Measurements from ENCODE around the gene OPN5. TPM values are rescaled to one million over a fixed set of nuclear protein-coding genes. Genes with fewer than 3 reads are reported as not detected.

Gene OPN5
- total and polyA plus RNA-seq, 2 donors (not counting 3 experiments of a cell fraction or from before 2014, with no cell fraction given), result not detected

DNA sequence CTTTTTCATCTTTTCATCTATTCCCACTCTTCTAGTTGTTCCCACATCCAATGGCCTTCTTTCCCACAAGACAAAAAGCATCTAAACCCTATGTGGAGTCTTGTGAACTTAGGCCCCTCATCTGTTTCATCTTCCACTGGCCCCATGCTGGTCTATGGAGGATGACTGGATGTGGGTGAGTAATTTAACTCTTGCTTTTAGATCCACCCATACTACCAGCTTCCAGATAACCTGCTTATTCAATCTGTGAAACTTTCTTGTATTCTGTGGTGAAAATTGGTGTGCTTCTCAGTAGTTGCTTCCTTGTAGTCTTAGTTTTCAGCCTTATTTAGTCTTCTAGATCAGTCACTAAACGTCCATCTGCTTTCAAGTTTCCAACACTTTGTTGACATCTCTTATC lies 64.9 kb downstream of the OPN5 start:
- CTCF ChIA-PET, result no interaction called here
- H3K9me3 ChIP-seq (replicated peaks; ENCODE audit: control insufficient read depth, insufficient read depth, low read length), result no peaks in the 10 kb centered on the region
- H3K27me3 ChIP-seq (ENCODE audit: control insufficient read depth in 2 of 2, insufficient read depth in 2 of 2, low read length in 2 of 2), result no peaks in the 10 kb centered on the region
- no peak for FAIRE-seq
- intact Hi-C loops (cut with micrococcal nuclease) (no loop called here), dilution Hi-C loops (cut with MboI; ENCODE audit: extremely low pct_ligation_motif_present, low sequenced_read_pairs) (no loop called here)
- H3K4me2 ChIP-seq (ENCODE audit: insufficient read depth, low read length), result no peak overlapping the region
- H3K36me3 ChIP-seq (ENCODE audit: control insufficient read depth in 2 of 2, extremely low read depth in 1 of 2, insufficient read depth in 2 of 2, low read length in 2 of 2), result no peaks in the 10 kb centered on the region
- H3K4me1 ChIP-seq (ENCODE audit: control insufficient read depth, extremely low read depth, insufficient read depth, low read length), result no peaks in the 10 kb centered on the region
- H3K9ac ChIP-seq (replicated peaks; ENCODE audit: extremely low read depth, insufficient read depth, low read length), result no peak overlapping the region
- no peak overlapping the region for H3K27ac ChIP-seq (ENCODE audit: insufficient read depth, low read depth, low read length)
- no peaks in the 10 kb centered on the region for H3K9me1 ChIP-seq (replicated peaks; ENCODE audit: control insufficient read depth, extremely low read depth, insufficient read depth, low read length)
- no peaks in the 10 kb centered on the region for H3K79me2 ChIP-seq (ENCODE audit: control insufficient read depth, insufficient read depth, low read length)
- no peak for DNase-seq (ENCODE audit: low read depth, low spot score)
- no peak overlapping the region for H2AFZ ChIP-seq (ENCODE audit: low read depth, low read length)
- H3K4me3 ChIP-seq (replicated peaks in 1 of 3; ENCODE audit: insufficient read depth in 1 of 3, low read depth in 1 of 3, low read length in 3 of 3), result no peak overlapping the region
- no peaks in the 10 kb centered on the region for H4K20me1 ChIP-seq (replicated peaks; ENCODE audit: control insufficient read depth, extremely low read depth, insufficient read depth, low read length)
- BruUV-seq (replicated peaks), result no TSS peak
- TF ChIP-seq POLR2AphosphoS5 (IDR thresholded peaks at IDR 0.05; ENCODE audit: insufficient read depth, low read depth, low read length) (no peak), MYC (IDR thresholded peaks at IDR 0.05; ENCODE audit: low read depth, low read length) (no peak), GATA2 (IDR thresholded peaks at IDR 0.05; ENCODE audit: insufficient read depth, insufficient read length, low read depth, low read length) (no peak)
- TF ChIP-seq, protein P1, sequence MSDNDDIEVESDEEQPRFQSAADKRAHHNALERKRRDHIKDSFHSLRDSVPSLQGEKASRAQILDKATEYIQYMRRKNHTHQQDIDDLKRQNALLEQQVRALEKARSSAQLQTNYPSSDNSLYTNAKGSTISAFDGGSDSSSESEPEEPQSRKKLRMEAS (IDR thresholded peaks at IDR 0.05; ENCODE audit: insufficient read depth, insufficient read length), result no peak
- POLR2A ChIA-PET, result no interaction called here

DNA sequence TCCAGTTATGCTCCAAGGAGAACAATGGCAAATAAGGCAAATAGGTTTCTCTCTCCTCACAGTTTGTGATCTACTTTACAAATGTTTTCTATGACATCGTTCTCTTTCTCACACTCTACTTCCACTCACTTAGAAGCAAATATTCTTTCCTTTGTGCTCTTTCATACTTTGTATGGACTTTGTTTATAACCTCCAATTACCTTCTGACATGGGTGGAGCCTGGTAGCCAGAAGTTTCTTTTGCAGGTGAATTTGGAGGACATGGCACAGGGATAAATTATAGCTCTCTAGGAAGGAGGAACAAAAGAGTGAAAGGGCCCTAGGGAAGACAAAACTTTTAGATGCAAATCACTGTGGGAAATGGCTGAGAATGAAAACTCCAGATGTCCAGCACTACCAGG lies 69.3 kb downstream of the OPN5 start:
- H3K4me1 ChIP-seq (ENCODE audit: control insufficient read depth, extremely low read depth, insufficient read depth, low read length), result no peaks in the 10 kb centered on the region

More for the DNA sequence above, 69.3 kb downstream of the OPN5 start:
- Histone ChIP-seq H3K79me2 (ENCODE audit: control insufficient read depth, insufficient read depth, low read length) (no peaks in the 10 kb centered on the region), H3K27me3 (ENCODE audit: control insufficient read depth in 2 of 2, insufficient read depth in 2 of 2, low read length in 2 of 2) (no peaks in the 10 kb centered on the region), H3K9me3 (replicated peaks; ENCODE audit: control insufficient read depth, insufficient read depth, low read length) (no peaks in the 10 kb centered on the region), H4K20me1 (replicated peaks; ENCODE audit: control insufficient read depth, extremely low read depth, insufficient read depth, low read length) (no peaks in the 10 kb centered on the region), H2AFZ (ENCODE audit: low read depth, low read length) (no peak overlapping the region), H3K27ac (ENCODE audit: insufficient read depth, low read depth, low read length) (no peak overlapping the region), H3K36me3 (ENCODE audit: control insufficient read depth in 2 of 2, extremely low read depth in 1 of 2, insufficient read depth in 2 of 2, low read length in 2 of 2) (no peaks in the 10 kb centered on the region), H3K4me2 (ENCODE audit: insufficient read depth, low read length) (no peak overlapping the region), H3K9me1 (replicated peaks; ENCODE audit: control insufficient read depth, extremely low read depth, insufficient read depth, low read length) (no peaks in the 10 kb centered on the region), H3K9ac (replicated peaks; ENCODE audit: extremely low read depth, insufficient read depth, low read length) (no peak overlapping the region), H3K4me3 (replicated peaks in 1 of 3; ENCODE audit: insufficient read depth in 1 of 3, low read depth in 1 of 3, low read length in 3 of 3) (no peak overlapping the region)
- dilution Hi-C loops (cut with MboI; ENCODE audit: extremely low pct_ligation_motif_present, low sequenced_read_pairs) (no loop called here), intact Hi-C loops (cut with micrococcal nuclease) (no loop called here)
- POLR2A ChIA-PET, result no interaction called here
- CTCF ChIA-PET, result no interaction called here
- BruUV-seq (replicated peaks), result no TSS peak
- FAIRE-seq, result no peak
- TF ChIP-seq, protein P2, sequence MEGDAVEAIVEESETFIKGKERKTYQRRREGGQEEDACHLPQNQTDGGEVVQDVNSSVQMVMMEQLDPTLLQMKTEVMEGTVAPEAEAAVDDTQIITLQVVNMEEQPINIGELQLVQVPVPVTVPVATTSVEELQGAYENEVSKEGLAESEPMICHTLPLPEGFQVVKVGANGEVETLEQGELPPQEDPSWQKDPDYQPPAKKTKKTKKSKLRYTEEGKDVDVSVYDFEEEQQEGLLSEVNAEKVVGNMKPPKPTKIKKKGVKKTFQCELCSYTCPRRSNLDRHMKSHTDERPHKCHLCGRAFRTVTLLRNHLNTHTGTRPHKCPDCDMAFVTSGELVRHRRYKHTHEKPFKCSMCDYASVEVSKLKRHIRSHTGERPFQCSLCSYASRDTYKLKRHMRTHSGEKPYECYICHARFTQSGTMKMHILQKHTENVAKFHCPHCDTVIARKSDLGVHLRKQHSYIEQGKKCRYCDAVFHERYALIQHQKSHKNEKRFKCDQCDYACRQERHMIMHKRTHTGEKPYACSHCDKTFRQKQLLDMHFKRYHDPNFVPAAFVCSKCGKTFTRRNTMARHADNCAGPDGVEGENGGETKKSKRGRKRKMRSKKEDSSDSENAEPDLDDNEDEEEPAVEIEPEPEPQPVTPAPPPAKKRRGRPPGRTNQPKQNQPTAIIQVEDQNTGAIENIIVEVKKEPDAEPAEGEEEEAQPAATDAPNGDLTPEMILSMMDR (IDR thresholded peaks at IDR 0.05; ENCODE audit: extremely low read depth in 1 of 2, insufficient read depth in 1 of 2, low read depth in 1 of 2, low read length in 2 of 2), result no peak
- TF ChIP-seq POLR2A (IDR thresholded peaks at IDR 0.05; ENCODE audit: low read depth, low read length) (no peak), MYC (IDR thresholded peaks at IDR 0.05; ENCODE audit: low read depth, low read length) (no peak), FOS (IDR thresholded peaks at IDR 0.05; ENCODE audit: borderline replicate concordance, insufficient read depth, low read length) (no peak), GATA2 (IDR thresholded peaks at IDR 0.05; ENCODE audit: insufficient read depth, insufficient read length, low read depth, low read length) (no peak), POLR2AphosphoS5 (IDR thresholded peaks at IDR 0.05; ENCODE audit: insufficient read depth, low read depth, low read length) (no peak), EZH2 (IDR thresholded peaks at IDR 0.05; ENCODE audit: borderline replicate concordance, low read depth, low read length, severe bottlenecking) (no peak), JUN (IDR thresholded peaks at IDR 0.05; ENCODE audit: borderline replicate concordance, insufficient read depth, insufficient read length, low read depth) (no peak)
- TF ChIP-seq, protein P1 (IDR thresholded peaks at IDR 0.05; ENCODE audit: insufficient read depth, insufficient read length), result no peak
- no peak for DNase-seq (ENCODE audit: low read depth, low spot score)

Measured in endothelial cell of umbilical vein (primary cell).